Measurements from ENCODE around the gene MEAK7.

Gene MEAK7, protein sequence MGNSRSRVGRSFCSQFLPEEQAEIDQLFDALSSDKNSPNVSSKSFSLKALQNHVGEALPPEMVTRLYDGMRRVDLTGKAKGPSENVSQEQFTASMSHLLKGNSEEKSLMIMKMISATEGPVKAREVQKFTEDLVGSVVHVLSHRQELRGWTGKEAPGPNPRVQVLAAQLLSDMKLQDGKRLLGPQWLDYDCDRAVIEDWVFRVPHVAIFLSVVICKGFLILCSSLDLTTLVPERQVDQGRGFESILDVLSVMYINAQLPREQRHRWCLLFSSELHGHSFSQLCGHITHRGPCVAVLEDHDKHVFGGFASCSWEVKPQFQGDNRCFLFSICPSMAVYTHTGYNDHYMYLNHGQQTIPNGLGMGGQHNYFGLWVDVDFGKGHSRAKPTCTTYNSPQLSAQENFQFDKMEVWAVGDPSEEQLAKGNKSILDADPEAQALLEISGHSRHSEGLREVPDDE

DNA sequence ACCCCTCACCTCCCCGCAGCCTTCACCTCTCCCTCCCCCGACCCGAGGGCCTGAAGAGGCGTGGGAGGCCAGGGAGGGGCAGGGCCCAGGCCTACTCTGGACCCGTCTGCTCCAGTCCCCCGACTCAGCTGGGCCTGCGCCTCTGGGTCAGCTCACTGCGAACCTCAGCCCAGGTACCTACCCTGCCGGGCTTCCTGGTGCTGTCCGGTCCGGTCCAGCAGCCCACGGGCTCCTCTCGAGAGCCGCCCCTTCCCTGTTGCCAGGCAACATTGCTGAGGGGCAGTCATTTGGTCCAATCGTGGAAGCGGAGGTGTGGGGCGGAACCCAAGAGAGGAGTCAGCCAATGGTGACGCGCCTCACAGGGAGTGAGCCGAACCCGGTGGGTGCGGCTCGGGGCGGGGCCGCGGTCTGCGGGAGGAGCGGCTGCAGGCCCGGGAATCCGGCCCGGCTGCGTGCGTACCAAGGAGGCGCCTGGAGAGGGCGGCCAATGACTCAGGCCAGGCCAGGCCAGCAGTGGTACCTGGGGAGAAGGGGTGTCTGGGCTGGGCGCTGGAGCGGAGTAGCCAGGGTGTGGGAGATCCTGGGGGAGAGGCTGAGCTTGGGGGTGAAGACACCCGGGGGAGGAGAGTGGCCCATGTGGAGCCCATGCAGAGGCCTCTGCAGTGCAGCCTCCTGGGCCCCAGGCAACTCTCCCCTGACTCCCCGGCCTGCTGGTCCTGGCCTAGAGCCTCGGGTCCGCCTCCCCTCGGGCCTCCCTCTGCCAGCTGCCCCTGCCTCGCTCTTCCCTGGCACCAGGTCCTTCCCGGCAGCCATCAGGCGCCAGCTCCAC lies at the start of gene MEAK7:
Gene MEAK7 (minus strand): TSS at position 240 of the 829 bp plus-strand sequence. CDS start 6,573 bp downstream, outside the sequence.
- peak; percentile 97 for DNase-seq (ENCODE audit: low read depth in 2 of 2)

DNA sequence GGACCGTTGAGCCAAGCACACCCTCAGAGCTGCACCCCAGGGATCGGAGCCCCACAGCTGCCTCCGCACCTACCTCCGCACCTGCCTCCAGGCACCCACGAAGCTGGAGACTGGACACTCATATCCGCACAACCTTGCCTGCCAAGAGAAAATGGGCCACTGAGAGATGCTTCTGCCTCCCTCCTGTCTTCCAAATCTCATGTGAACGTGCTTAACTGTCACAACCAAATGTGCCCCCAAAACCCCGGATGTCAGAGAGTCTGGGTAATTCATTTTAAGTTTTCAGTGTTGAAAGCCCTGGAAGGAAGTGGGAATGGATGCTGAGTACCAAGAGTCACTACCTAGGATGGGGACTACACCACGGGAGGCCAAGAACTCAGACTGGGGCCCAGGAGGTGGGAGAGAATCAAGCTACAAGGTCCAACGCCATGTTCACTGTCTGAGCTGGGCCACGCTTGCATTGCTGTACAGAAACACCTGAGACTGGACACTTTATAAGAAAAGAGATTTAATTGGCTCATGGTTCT lies 49.5 kb upstream of the MEAK7 start:
- peak in 1 of 2 donors; percentile 14 for DNase-seq (ENCODE audit: low read depth in 2 of 2)

DNA sequence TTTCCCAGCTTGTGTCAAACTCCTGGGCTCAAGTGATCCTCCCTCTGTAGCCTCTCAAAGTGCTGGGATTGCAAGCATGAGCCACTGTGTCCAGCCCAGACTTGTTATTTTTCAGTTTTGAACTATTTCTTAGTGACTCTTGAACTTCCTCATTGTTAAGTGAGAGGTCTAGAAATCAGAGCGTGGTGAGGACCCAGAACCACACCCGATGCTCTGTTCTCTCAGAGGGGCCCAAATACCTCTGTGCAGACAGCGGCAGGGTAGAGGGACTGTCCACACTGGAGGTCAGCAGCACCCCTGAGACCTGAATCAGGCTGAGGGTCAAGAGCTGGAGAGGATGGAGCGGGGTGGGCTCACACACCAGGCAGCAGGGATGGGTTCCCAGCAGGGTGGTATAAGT lies 47.7 kb upstream of the MEAK7 start:
- no peak for DNase-seq (ENCODE audit: low read depth in 2 of 2)

DNA sequence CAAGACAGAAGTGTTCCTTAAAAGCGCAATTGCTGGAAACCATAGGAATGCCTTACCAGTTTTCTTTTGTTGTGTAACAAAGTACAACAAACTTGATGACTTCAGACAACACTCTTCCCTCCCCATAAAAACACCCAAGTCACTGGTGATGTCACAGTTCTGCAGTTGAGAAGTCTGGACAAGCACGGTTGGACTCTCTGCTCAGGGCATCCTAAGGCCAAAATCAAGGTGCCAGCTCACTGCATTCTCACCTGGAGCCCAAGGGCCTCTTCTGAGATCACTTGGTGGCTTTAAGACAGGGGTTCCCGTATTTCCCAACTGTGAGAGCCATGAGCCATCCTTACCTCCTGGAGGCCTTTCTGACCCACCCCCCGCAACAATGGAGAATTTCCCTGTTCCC lies 45.6 kb upstream of the MEAK7 start:
- DNase-seq (ENCODE audit: low read depth in 2 of 2) = no peak

DNA sequence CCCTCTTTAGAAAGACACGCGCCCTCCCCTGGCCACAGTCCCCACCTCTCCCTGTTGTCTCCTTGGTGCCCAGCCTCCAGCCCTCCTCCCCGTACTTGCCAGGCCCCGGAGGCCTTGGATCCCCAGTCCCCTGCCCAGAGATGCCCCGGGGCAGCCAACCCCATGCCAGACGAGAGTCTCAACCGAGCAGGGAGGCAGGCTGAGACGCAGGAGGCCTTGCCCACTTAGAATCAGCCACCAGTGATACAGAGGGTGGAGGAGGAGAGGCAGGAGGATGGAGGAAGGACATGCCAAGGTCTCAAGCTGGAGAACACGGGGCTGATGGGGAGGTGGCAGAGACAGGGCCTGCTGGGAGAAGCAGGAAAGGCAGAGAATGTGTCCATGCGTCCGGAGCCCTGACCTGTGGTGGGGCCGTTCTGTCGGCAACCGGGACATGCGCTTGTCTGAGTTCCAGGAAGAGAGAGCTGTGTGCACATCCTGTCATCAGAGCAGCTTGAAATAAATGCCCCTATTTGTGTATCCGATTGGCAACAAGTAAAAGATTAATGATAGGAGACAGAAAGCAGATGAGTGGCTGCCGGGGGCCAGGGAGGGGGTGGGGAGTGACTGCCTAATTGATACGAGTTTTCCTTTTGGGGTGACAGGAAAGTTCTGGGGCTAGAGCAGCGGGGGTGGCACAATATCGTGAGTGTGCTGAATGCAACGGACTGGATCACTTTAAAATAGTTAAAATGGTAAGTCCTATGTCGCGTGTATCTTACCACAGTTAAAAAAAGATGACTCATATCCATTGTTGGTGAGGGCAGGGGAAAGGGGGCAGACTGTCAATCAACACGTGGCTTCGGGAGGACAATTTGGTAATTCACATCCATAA lies 44.7 kb upstream of the MEAK7 start:
- DNase-seq (ENCODE audit: low read depth in 2 of 2) = peak; percentile 34 to 56

DNA sequence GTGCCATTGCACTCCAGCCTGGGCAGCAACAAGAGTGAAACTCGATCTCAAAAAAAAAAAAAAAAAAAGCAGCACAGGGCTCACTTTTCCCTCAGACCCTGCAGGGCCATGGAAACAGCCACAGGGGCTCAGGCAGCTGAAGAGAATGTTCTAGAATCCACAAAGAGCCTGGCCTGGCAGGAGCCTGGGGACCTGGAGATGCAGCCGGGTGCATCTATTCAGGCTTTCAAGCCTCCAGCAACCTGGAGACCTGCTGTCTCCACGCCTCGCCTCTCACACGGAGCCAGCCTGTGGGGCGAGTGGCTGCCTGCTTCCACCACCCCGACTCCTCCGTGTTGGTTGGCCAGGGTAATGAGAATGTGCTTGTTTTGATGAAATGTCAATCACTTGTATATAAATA lies 44.0 kb upstream of the MEAK7 start:
- DNase-seq (ENCODE audit: low read depth in 2 of 2) = no peak

DNA sequence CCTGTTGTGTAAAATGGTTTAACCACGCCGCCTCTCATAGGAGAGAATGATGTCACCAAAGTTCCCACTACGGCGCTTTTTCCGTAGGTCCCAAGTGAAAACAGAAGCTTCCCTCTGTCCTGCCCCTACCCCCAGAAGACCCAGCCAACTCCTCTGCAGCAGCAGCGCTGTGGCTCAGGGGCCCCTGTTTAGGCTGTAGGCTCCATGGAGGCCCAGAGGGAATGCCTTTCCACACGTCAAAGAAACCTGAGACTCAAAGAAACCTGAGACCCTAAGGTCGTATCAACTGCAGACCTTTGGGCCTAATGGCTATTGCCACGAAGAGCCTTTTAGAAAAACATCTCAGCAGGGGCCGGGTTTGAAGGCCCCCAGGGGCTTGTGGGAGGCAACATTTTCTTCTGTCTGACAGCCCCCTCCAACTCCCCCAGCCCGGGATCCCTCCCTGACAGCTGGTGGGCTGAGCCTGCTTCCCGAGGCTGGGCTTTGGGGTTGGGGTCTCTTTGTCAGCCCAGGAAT lies 43.1 kb upstream of the MEAK7 start:
- peak; percentile 39 to 40 for DNase-seq (ENCODE audit: low read depth in 2 of 2)

DNA sequence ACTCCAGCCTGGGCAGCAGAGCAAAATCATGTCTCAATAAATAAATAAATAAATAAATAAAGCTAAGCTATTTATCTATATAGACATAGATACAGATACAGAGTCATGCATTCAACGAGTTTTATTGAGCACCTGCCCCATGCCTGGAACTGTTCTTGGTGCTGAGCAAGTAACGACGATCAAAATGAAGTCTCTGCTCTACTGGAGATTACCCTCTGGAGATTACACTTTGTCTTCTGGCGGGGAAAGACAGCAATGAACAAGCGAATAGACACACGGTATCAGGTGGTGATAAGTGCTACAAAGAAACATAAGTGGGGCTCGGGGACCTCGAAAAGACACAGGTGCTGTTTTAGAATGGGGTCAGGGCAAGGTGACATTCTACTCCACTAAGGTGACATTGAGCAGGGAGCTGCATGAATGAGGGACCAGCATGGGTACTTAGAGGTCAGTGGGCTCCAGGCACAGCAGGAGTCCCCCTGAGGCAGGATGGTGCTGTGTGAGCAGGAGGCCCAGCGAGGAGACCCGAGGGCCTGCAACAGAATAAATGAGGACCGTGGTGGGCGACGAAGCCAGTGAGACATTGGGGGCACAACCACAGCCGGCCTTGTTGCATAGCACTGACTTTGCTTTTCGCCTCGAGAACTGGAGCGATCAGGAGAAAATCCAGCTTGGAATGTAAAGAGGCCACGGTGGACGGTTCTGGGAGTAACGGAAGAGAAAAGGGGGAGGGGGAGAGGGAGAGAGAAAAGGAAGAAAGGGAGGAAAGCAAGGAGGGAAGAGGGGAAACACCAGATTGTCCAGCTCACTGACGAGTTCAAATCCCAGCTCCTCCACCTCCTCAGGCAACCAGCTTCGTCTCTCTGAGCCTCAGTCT lies 42.4 kb upstream of the MEAK7 start:
- DNase-seq (ENCODE audit: low read depth in 2 of 2) = no peak

DNA sequence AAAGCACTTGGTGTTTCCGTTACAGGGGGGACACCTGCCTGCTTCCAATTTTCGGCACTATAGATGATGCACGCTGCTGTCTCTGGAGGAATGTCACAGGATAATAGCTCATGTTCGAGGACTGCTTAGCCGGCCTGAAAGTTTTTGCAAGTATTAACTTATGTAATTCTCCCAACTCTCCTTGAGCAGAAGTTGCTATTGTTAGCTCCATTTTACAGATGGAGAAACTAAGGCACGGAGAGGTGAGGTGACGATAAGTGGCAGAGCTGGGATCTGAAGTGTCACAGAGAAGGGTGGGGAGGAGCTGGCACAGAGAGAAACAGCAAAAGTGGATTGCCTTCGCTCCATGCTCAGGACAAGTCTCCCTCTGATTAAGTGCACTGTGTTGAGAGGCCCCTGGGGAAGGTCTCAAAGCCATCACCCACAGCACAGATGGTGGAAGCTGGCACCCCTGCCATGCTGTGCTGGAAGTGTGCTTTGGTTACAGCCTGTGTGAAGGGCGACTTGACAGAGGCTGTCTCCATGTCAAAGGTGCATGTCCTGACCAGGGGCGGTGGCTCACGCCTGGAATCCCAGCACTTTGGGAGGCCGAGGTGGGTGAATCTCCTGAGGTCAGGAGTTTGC lies 40.8 kb upstream of the MEAK7 start:
- DNase-seq (ENCODE audit: low read depth in 2 of 2) = no peak

DNA sequence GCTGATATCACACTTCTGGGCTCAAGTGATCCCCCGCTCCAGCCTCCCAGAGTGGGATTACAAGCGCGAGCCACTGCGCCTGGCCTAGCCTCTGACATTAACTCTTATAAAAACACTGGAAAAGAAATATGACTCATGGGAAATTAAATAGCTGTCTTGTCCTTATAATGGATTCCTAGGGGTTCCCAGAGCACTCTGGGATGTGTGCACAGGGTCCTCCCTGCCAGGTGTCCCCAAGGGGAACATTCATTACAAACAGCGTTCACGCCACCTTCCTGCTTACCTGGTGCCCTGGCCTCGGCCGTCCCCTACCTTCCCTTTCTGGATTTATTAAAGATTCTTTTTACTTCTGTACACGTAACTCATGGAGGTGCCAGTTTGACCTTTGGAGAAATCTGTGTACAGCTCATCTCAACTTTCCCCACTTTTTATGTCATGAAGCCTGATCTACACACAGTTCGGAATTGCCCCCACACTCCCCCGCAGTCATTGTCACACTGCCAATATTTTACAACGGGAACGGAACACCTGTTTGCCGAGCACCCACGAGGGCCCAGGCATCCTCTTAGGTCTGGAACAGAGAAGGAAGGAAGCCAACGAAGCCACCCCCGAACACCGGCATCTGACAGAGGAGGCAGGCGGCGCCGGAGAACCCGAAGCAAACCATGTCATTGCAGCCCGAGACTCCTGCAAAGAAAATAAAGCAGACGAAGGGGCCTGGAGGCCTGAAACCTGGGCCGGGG lies 39.7 kb upstream of the MEAK7 start:
- peak in 1 of 2 donors; percentile 17 for DNase-seq (ENCODE audit: low read depth in 2 of 2)

DNA sequence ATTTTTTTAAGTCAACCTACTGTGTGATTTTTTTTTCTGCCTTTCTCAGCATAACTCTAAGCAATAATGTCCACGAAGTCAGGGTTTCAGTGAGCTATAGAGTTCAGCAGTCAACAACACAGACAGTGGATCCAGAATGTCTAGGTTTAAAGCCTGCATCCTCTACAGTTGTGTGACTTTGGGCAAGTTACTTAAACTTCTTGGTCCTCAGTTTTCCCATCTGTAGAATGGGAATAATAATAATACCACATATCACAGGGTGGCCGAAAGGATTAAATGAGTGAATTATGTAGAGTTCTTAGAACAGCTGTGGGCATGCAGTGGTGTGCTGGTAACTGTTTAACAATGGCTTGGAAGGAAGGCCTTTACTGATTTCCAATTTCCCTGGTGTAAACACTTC lies 38.8 kb upstream of the MEAK7 start:
- no peak for DNase-seq (ENCODE audit: low read depth in 2 of 2)

DNA sequence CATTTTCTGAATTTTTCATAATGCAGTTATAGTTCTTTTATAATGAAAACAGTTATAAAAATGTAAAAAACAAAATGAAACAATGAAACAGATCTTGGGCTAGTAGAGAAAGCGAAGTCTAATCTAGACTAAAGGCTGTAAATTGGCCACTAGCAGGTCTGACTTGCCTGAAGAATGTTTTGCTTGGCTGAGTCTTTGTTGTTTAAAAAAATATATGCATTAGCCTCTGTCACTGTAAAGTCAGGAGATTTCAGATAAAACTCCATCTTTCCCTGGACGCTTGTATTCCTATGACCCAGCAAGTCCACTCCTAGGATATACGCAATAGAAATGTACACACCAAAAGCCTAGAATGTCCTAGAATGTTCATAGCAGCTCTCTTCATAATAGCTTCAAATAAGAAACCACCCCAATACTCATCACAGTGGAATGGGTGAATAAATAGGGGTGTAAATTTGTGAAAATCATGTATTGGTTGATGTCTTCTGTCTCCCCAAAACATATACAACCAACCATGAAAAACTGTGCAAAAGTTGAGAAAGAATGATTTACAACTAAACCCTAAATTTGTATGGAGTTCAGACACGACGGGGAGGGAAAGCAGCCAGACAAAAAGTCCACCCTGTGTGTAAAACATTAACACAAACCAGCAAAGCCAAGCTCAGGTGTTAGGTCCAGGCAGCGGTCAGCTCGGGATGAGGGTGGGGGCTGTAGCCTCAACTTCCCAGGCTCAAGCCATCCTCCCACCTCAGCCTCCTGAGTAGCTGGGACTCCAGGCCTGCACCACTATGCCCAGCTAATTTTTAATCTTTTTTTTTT lies 37.7 kb upstream of the MEAK7 start:
- no peak for DNase-seq (ENCODE audit: low read depth in 2 of 2)

DNA sequence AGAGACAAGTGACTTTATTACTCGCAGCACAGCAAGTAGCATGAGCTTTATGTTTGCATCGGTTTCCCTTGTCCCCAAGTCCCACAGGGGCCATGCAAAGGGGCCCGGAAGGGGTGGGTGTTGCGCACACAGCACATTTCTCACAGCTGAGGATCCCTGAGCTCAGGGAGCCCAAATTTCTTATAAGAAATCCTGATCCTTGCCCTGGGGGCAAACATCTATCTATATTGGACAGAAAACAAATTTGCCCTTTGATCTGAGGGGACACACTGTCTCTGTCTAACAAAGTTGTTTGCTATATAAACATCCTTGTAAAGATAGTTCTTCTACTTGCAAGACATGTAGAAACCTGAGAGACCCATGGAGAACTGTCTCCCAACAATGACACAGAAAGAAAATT lies 35.7 kb upstream of the MEAK7 start:
- DNase-seq (ENCODE audit: low read depth in 2 of 2) = no peak

DNA sequence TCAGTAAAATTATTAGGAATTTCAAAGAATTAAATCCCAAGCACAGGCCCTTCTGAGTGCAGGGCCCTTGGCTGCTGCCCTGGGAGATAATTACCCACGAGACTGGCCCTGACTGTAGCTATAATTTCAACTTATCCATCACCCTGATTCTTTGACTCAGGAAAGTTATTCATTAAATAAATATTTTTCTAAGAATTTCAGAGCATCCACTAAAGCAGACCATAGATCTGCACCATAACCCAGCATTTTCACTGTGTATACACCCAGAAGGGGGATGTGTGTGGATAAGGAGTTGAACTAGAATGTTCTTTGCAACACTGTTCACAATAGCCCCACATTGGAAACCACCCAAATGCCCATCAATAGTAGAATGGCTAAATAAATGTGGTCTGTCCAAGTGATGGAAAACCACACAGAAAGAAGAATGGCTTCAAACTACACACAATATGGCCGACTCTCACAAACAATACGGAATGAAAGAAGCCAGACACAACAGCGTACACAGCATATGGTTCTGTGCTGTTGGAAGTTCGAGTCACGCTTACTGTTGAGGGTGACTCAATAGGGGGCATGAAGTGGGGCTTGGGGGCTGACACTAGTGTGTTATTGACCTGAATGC lies 33.9 kb upstream of the MEAK7 start:
- DNase-seq (ENCODE audit: low read depth in 2 of 2) = no peak

DNA sequence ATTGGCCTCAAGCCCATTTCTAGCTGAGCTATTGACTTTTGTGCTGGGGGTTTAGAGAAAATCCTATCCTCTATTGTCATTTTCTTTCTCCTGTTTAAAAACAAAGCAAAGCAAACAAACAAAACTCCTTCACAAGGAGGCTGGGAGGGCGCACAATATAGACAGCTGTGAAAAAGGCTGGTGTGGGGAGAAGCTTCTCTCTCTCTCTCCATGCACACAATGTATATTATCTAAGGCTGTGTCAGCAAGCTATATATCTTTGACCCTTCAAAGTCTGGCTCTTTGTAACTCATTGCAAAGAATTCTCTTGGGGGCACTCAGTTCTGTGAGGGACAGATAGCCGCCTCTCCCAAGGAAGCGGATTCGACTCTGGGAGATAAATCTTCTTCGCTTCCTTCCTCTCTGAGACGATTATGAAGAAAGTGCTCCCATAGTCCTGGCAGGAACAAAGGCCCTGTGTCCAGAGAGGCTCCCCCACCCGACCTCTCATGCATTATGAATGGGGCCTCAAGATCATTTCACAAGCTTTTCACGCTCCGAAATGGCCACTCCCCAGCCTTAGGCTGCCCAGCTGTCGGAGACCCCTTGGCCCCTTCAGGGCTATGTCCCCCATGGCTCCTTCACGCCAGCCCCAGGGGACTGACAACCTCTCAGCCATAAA lies 33.2 kb upstream of the MEAK7 start:
- no peak for DNase-seq (ENCODE audit: low read depth in 2 of 2)

DNA sequence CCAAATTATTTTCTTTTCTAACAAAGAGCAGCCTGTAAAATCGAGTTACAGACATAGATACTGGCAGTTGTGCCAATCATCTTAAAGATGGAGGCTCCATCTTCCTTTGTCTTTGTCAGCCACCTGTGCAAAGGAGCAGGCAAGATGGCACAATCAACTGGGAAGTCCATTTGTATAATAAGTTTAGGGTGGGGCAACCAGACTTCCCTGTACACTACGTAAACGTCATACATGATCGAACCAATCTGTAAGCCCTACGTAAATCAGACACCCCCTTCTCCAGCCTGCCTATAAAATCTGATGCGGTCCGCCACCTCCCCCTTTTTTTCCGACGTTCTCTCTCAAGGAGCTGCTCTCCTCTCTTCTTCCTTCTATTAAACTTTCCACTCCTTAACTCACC lies 31.4 kb upstream of the MEAK7 start:
- DNase-seq (ENCODE audit: low read depth in 2 of 2) = no peak

DNA sequence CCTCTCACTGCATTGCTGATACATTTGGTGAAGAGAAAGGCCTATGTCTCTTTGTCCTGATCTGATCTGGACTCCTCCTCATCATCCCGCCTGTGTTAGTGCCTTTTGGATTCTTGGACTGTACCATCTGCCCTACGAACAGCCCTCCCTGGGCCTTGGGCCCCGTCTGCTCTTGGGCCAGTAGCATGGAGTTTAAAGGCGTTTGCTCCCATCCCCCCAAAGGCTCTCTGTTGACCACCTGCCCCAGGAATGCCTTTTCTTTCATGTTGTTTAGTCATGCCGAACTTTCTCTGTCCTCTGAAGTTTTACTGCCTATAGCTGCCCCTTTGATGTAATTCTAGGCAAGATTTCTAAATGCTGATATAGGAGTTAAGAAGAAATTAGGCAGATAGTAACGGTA lies 30.9 kb upstream of the MEAK7 start:
- no peak for DNase-seq (ENCODE audit: low read depth in 2 of 2)

Measured in stimulated activated CD8-positive, alpha-beta memory T cell treated with anti-CD3 and anti-CD28 coated beads, Interleukin-15, amount 100 ng/mL, for 48 hours (primary cell).